ENCODE measurements around the gene DPP8. TPM values are rescaled to one million over a fixed set of nuclear protein-coding genes. Genes with fewer than 3 reads are reported as not detected.
A peak's percentile ranks its signal among the peaks of the same experiment; 100 is the strongest.
"Not testable (repeated sequence)": the region's sequence is repeated elsewhere in the genome, so short reads cannot be mapped to it uniquely, and the experiment has no call there.

DPP8 gene
- 21.0 and 24.9 TPM in 2 replicates for total RNA-seq (2014; rRNA removed; shearing (Covaris generic))

DNA sequence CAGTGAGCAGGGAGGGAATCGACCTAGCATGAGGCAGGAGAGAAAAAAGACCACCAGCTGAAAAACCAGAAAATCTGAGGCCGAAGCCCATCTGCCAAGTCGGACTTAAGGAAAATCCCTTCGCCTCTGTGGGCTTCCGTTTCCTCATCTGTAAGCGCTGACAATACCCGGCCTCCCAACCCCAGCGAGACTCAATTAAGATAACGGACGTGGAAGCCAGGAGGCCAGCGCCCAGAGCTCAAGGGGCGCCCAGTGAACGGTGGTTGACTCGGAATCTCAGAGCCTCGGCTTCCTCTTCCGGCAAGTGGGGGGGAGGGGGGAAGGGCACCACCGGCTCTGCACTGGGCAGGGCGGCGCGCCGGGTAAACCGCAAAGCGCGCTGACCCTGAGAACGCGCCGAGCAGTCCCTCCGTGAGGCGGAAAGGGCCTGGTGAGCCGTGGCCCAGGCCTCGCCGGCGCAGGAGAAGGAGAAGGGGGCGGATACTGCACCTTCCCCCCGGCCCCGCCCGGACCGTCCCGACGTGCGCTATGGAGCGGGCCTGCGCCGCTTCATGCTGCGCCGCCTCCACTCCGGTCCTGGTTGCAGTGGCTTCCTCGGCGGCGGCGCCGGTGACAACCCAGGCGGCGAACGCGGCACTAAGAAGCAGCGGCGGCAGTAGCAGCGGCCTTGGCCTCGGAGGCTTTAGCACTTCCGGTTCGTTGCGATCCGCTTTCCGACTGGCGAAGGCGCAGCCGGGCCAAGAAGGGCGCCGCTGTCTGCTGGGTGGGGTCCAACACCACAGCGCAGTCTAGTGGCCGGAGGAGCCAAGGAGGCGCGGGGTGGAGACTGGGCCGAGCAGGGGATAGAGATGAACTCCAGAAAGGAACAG is at the start of gene DPP8:
TSS of gene DPP8 (minus strand) at position 693 of the 869 bp plus-strand sequence. CDS start 5,136 bp downstream, outside the sequence.
- DNase-seq (ENCODE audit: low read depth), result peak; percentile 95

DNA sequence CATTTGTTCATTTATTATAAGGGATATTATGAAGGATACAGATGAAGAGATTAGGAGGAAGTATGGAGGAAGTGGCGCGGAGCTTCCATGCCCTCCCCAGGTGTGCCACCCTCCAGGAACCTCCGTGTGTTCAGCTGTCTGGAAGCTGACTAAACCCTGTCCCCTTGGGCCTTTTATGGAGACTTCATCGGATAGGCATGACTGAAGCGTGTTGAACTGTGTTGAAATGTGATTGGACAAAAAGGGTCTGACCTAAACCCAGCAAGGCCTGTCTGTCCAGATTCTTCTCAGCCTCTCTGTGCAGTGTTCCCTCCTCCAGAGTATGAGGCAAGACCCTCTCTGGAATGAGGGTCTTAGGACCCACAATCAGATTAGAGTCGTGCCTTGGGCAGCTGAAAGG is 44.4 kb upstream of the DPP8 start:
- DNase-seq (ENCODE audit: low read depth), result no peak

DNA sequence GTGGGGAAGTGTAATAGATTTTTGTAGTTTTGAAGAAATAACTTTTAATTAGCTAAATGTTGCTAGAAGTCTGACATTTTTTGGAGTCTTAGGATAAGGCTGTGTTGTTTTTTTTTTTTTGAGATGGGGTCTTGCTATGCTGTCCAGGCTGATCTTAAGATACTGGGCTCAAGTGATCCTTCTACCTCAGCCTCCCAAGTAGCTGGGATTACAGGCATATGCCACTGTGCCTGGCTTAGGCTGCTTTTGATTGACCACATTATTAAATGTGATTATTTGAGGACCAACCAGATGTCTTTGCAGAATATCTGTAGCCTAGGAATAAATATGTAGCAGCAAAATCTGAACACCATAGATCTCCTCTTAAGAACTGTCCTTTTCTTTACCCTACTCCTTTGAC is 42.5 kb upstream of the DPP8 start:
- no peak for DNase-seq (ENCODE audit: low read depth)

DNA sequence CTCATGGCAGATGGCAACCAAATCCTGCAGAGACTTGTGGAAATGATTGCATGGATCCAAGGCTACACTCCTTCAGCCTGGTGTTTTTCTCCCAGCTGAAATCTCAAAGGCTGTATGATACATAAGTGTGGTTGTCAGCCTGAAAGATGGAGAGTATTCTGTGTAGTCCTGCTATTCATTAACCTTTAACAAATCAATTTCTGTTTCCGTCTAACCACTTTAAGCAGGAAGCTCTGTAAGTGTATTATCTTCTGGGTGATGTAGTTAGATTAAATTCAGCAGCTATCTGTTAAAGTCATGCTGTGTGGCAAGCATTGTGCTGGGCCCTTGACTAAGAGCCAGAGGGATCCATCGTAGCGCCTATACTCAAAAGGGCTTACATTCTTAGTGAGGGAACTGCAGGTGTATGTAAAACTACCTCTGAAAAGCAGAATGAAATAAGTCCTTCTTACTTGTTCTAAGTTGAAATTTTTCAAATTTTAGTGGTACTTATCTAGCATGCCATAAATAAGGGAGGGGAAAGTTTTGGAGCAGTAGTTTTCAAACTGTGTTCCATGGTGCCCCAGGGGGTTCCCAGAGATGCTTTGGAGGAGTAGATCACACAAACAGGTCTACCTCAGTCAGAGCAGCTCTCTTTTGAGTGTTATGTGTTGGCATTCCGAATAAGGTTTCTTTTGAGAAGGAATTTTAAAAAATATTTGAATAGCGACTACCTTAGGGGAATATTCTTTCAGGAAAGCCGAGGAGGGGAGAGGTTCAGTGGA is 41.7 kb upstream of the DPP8 start:
- DNase-seq (ENCODE audit: low read depth), result no peak

DNA sequence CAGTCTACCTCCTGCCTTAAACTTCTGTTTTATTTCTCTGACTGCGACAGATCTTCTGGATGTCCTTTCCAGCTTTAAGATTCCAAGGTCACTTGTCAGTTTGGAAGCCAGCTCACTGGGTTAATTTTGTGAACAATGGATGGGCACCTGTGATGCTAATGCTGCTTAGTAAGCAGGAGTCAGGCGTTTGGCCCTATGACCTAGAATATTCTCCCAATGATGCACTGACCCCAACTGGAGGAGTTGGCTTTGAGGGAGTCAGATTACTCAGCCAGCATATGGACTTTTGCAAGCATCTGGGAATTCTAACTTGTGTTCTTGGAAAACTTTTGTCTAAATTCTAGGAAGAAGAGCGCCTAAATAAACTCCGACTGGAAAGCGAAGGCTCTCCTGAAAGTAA is 40.8 kb upstream of the DPP8 start:
- no peak for DNase-seq (ENCODE audit: low read depth)

DNA sequence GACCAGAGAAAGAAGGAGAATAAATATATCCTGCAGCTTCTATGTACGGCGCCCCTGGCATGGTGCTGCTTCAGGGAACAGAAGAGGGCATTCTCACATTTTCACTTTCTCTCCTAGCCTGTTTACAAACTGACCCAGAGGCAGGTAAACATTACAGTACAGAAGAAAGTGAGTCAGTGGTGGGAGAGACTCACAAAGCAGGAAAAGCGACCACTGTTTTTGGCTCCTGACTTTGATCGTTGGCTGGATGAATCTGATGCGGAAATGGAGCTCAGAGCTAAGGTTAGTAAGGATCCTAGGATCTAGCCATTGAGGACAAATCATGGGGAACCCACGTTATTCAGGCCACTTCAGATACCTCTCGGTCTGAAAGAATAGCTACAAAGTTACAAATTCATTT is 39.1 kb upstream of the DPP8 start:
- no peak for DNase-seq (ENCODE audit: low read depth)

DNA sequence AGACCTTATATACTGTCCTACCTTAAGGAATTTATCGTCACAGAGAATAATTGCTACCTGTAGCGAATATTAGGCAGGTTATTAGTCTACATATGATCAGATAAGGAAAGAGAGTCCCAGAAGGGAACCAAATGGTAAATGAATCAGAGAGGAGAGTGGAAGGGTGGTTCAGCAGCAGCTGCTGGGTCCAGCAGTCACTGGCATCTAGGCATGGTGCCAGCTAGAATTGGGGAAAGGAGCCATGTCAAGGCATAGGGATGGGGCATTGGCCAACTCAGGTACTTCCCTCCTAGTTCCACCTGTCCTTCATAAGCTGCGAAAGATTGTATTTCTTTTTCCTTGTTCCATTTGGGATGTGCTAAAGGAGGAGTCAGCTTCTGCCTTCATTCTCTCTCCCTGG is 36.2 kb upstream of the DPP8 start:
- DNase-seq (ENCODE audit: low read depth), result no peak

DNA sequence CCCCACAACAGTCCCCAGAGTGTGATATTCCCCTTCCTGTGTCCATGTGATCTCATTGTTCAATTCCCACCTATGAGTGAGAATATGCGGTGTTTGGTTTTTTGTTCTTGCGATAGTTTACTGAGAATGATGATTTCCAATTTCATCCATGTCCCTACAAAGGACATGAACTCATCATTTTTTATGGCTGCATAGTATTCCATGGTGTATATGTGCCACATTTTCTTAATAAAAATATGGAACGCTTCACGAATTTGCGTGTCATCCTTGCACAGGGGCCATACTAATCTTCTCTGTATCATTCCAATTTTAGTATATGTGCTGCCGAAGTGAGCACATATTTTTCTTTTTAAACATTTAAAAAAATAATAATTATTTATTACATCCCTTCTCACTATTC is 35.4 kb upstream of the DPP8 start:
- DNase-seq (ENCODE audit: low read depth), result not testable (repeated sequence)

DNA sequence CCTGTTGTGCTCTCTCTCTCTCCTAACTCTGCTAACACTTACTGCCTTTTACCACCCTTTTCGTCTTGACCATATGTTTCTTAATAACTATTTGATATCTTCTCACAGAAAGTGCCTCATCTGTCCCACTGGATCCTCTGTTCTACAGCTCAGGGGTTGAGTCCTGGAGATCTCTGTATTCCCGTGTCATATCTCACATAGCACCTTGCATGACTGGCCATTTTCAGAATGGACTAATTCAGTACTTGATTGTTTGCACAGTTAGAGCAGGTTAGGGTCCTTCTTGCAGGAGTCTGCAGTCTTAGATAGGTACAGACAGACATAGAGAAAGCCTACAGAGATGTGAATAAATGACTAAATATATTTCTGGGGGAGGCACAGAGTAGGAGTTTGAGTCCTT is 33.7 kb upstream of the DPP8 start:
- no peak for DNase-seq (ENCODE audit: low read depth)

DNA sequence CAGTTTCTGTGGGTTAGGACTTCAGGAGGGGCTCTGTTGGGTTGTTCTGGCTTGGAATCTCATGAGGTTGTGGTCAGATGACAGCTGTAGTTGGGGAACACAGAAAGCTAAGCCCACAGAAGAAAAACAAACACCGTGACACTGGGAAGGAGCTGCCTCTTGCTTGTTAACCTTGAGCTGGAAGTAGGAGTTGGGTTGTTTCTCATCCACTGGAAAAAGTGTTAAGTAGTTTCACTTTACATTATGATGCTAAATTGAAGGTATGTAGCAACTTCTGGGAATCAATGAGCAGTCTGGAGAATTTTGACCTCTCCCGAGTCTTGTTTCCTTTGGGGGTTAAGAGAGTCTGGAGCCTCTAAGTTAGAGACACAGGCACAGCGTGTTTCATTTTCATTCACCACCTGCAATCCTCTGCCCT is 33.2 kb upstream of the DPP8 start:
- peak; percentile 22 for DNase-seq (ENCODE audit: low read depth)

DNA sequence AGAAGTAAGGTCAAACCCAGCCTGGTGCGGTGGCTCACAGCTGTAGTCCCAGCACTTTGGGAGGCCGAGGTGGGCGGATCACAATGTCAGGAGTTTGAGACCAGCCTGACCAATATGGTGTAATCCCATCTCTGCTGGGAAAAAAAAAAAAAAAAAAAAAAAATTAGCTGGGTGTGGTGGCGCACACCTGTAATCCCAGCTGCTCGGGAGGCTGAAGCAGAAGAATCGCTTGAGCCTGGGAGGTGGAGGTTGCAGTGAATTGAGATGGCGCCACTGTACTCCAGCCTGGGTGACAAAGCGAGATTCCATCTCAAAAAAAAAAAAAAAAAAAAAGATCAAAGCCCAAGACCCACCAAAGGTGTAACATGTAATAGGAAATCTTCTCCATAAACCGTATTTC is 31.8 kb upstream of the DPP8 start:
- not testable (repeated sequence) for DNase-seq (ENCODE audit: low read depth)

DNA sequence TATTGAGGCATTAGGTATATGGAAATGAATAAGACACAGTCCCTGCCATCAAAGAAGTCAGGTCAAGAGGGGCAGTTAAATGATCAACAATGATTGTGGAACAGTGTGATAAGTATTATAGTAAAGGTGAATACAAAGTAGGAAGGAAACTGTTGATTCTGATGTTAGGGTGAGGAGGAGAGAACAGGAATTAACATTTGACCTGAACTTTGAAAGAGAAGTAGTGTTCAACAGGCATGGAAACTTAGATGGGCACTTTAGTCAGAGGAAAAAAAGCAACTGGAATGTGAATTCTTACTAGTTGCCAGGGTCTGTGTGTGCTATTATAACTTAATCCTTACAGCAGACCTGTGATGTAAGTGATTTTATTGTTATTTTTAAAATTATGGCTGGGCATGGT is 30.4 kb upstream of the DPP8 start:
- DNase-seq (ENCODE audit: low read depth), result no peak

DNA sequence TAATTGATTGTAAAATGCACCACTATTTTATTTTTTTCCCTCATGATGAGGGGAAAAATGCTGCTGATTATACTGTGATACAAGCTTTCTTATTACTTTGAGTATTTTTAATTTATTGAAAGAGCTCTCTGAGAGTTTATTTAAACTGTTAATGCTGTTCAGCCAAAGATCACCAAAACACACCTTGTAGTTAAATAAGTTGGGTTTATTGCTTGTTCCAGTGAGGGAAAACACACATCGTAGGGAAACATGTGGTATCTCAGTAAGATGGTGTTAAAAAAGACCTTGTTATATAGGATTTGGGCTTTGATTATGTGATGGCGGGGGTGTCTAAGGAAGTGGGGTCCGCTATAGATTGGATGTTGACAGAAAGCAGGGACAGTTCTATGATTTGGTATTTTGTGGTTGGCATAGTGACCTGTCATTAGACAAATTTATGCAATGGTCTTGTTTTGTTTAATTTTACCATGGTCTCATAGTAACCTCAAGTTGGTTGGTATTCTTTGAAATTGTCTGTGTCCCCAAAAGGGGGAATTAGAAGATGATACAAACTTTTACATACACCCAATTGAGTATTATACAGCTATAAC is 23.8 kb upstream of the DPP8 start:
- no peak for DNase-seq (ENCODE audit: low read depth)

DNA sequence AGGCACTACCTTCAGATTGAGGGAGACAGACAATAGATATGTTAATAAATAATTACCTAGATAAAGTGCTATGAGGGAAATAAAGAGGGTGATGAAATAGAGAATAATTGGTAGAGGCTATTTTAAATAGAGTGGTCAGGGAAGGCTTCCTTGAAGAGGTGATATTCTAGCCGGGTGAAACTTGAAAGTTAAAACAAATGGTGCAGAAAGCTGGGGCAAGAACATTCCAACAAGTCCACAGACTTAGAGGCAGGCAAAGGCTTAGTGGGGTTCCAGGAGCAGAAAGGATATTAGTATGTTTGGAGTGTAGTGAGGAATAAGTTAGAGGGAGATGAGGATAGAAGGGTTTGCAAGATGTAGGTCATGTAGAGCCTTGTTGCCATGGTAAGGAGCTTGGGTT is 22.8 kb upstream of the DPP8 start:
- no peak for DNase-seq (ENCODE audit: low read depth)

DNA sequence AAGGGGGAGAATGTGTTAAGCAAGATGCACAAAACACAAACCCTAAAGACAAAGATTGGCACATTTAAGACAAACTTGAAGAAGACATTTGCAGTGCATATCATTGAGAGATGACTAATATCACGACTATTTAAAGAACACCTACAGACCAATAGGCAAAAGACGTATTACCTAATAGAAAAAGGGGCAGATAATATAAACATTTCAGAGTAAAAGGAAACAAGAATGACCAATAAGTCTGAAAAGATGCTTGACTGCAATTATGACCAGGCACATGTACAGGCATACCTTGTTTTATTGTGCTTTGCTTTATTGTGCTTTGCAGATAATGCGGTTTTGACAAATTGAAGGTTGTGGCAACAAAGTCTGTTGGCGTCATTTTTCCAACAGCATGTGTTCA is 17.7 kb upstream of the DPP8 start:
- no peak for DNase-seq (ENCODE audit: low read depth)

DNA sequence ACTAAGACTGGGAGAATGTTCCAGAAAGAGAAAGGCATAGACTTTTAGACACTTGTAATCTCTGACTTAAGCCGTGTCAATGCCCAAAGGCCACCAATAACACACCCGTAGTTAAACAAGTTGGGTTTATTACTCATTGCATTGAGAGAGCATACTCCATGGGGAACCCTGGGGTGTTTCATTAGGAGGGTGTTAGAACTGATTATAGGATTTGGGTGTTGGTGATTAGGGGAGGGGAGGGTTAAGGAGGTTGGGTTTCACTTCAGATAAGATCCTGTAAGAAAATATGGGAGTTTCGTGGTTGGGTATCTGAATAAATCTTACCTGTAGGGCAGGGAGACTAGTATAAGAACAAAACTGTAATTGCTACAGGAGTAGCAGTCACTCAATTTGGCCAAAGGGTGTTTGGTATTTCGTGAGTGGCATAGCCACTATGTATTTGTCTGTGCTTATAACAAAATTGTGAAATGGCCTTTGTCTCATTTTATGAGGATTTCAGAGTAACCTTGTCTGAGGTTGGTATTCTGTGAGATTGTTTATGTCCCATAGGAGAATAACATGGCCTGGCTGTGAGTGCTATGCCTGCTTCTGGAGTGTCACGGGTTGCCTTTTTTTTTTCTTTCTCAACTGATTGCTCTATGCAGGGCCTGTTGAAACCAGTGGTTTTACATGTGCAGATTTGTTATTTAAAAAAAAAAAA is 15.7 kb upstream of the DPP8 start:
- DNase-seq (ENCODE audit: low read depth), result no peak

DNA sequence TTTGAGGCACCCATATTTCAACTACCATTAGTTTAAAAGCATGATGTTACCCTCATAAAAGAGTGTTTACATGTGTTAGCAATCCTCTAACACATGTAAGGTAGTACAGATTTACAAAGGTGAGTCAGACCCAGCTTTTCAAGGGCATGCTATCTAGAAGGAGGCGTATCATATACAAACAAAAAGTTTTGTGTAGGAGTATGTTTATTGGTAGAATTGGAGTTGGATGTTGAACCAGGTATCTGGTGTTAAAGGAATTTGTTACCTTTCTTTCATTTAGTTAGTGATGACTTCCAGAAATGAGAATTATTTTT is 15.2 kb upstream of the DPP8 start:
- DNase-seq (ENCODE audit: low read depth), result peak; percentile 19

DNA sequence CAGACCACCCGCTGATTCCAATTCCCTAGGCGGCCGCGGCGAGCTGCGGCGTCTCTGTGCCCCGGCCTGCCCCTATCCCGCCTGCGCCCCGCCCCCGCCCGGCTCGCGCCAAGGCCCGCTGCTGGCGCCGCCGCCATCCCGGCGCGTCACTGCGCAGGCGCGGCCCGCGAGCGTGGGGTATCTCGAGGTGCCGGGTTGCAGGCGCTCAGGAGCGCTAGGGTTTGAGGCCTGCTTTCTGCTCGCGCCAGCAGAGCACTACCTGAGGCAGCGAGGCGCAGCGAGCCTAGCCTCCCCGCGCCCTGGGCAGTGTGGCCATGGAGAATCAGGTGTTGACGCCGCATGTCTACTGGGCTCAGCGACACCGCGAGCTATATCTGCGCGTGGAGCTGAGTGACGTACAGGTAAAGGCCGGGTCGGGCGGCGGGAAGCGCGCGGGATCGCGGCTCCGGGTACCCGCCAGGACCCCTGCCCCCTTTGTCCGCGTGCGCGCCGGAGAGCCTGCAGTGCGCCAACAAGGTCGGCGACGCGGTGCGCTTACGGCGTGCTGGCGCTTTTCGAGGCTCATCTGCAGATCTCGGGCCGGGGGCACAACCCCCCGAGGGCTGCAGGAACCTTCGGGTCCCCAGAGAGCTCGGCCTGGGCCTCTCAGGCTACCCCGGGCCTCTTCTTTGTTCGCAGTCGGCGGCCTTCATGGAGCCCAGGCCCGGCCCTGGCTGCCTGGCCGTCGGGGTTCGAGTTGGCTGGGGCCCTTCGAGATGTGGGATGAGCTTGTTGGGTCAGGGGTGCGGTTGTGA is 13.0 kb upstream of the DPP8 start, which contains the start of gene HACD3:
TSS of gene HACD3 (plus strand) at position 146 of the 794 bp plus-strand sequence. CDS start at position 315, 169 bp downstream.
- peak; percentile 94 for DNase-seq (ENCODE audit: low read depth)

DNA sequence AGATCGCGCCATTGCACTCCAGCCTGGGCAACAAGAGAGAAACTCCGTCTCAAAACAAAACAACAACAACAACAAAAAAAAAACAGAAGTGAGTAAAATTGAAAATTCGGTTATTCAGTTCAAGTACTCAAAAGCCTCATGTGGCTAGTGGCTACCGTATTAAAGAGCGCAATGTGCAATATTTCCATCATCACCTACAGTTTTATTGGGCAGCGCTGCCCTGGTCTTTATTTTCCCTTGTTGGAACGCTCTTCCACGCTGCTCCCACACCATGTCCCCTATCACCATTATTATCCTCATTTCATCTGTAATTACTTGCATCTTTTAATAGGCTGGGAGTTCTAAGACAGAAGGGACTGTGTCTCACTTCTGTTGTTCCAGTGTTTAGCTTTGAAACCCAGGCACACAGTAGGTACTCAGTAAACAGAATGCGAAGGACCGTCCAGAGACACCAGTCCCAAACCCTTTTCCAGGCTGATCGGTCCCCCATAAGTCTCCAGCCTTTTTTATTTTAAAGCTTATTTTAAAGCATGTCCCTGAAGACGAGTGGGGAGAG is 12.4 kb upstream of the DPP8 start:
- DNase-seq (ENCODE audit: low read depth), result no peak

DNA sequence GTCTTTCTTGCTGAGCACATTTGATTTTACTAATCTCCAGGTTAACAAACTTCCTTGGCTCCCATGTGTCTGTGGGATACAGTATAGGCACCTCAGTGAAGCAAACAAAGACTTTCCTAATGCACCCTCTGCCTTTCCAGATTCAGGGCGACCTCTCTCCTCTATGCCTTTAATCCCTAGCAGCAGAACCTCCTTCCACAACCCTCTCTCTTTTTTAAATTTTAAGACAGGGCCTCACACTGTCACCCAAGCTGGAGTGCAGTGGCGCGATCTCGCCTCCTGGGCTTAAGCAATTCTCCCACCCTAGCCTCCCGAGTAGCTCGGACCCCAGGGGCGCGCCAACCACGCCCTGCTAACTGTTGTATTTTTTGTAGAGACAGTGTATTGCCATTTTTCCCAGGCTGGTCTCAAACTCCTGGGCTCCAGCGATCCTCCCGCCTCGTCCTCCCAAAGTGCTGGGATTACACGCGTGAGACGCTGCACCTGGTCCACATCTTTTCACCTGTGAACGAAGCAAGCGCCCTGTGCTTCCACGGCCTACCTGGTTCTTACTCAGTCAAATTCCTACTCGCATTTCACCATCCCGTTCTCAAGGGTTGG is 11.1 kb upstream of the DPP8 start:
- no peak for DNase-seq (ENCODE audit: low read depth)
